ENCODE data around the gene STK11.

The STK11 gene

GRCh38 chr19:1224847-1225246, 19.3 kb downstream of the STK11 start:
- Histone ChIP-seq H3K9me3 (ENCODE audit: control insufficient read depth in 5 of 5, low read length in 5 of 5) (no peaks in the 10 kb centered on the region), H3K4me3 (ENCODE audit: low read depth in 1 of 5, low read length in 5 of 5) (no peak overlapping the region), H3K9ac (ENCODE audit: low read length in 5 of 5) (peak overlapping the region in 1 of 5 donors; percentile 43), H3K36me3 (ENCODE audit: control insufficient read depth in 5 of 5, insufficient read depth in 5 of 5, low read length in 5 of 5) (peaks cover 0 to 72% (median 60%) of the 10 kb centered on the region in 5 donors), H3K4me1 (ENCODE audit: control insufficient read depth in 5 of 5, insufficient read depth in 5 of 5, low read length in 5 of 5) (peaks cover 0 to 15% (median 7%) of the 10 kb centered on the region in 5 donors), H3K27ac (ENCODE audit: low read depth, low read length) (no peak overlapping the region), H3K27me3 (ENCODE audit: control insufficient read depth in 5 of 5, insufficient read depth in 4 of 5, low read length in 5 of 5) (no peaks in the 10 kb centered on the region)

- Histone ChIP-seq H3K4me1 (ENCODE audit: control insufficient read depth in 5 of 5, insufficient read depth in 5 of 5, low read length in 5 of 5) (peaks cover 0 to 15% (median 7%) of the 10 kb centered on the region in 5 donors), H3K36me3 (ENCODE audit: control insufficient read depth in 5 of 5, insufficient read depth in 5 of 5, low read length in 5 of 5) (peaks cover 0 to 64% (median 53%) of the 10 kb centered on the region in 5 donors), H3K9ac (ENCODE audit: low read length in 5 of 5) (no peak overlapping the region), H3K9me3 (ENCODE audit: control insufficient read depth in 5 of 5, low read length in 5 of 5) (no peaks in the 10 kb centered on the region), H3K4me3 (ENCODE audit: low read depth in 1 of 5, low read length in 5 of 5) (no peak overlapping the region), H3K27me3 (ENCODE audit: control insufficient read depth in 5 of 5, insufficient read depth in 4 of 5, low read length in 5 of 5) (no peaks in the 10 kb centered on the region), H3K27ac (ENCODE audit: low read depth, low read length) (no peak overlapping the region)
Observed at GRCh38 chr19:1225440-1226226, 20.1 kb downstream of the STK11 start.

- peaks cover 0 to 59% (median 48%) of the 10 kb centered on the region in 5 donors for H3K36me3 ChIP-seq (ENCODE audit: control insufficient read depth in 5 of 5, insufficient read depth in 5 of 5, low read length in 5 of 5)
- H3K4me1 ChIP-seq (ENCODE audit: control insufficient read depth in 5 of 5, insufficient read depth in 5 of 5, low read length in 5 of 5) = peaks cover 0 to 14% (median 6%) of the 10 kb centered on the region in 5 donors
- H3K27ac ChIP-seq (ENCODE audit: low read depth, low read length) = no peak overlapping the region
Observed at GRCh38 chr19:1226227-1226518, 20.6 kb downstream of the STK11 start.

DNA sequence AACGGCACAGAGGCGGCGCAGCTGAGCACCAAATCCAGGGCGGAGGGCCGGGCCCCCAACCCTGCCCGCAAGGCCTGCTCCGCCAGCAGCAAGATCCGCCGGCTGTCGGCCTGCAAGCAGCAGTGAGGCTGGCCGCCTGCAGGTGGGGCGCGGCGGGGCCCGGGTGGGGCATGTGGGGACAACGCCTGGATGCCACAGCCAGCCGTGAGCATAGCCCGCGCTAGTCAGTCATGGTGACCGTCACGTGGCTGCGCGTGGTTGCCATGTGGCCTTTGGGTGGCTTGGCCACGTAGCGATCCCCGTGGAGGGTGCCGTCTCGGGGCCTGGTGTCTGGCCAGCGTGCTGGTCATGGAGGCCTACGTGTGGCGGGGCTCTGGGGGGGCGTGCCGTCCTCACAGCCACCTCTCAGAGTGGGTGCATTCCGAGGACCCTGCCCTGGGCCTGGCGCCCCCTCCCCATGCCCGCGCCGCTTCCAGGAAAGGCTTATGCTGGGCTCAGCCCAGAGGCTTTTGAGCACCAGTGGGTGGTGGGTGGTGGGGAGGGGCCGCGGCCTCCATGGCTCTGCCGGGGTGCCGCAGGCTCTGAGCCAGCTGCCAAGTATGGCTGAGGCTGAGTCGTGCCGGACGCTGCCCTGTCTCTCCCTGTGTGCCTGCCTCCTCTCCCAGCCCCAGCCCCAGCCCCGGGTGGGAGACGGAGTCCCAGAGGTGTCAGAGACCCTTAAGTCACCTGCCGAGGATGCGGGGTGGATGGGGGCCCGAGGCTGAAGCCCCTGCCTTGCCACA, 21.1 kb downstream of the STK11 start:
- no peaks in the 10 kb centered on the region for H3K9me3 ChIP-seq (ENCODE audit: control insufficient read depth in 5 of 5, low read length in 5 of 5)
- no peak overlapping the region for H3K27ac ChIP-seq (ENCODE audit: low read depth, low read length)
- no peak overlapping the region for H3K4me3 ChIP-seq (ENCODE audit: low read depth in 1 of 5, low read length in 5 of 5)
- peaks cover 0 to 57% (median 45%) of the 10 kb centered on the region in 5 donors for H3K36me3 ChIP-seq (ENCODE audit: control insufficient read depth in 5 of 5, insufficient read depth in 5 of 5, low read length in 5 of 5)
- no peaks in the 10 kb centered on the region for H3K27me3 ChIP-seq (ENCODE audit: control insufficient read depth in 5 of 5, insufficient read depth in 4 of 5, low read length in 5 of 5)
- H3K4me1 ChIP-seq (ENCODE audit: control insufficient read depth in 5 of 5, insufficient read depth in 5 of 5, low read length in 5 of 5) = peaks cover 0 to 9% (median 3%) of the 10 kb centered on the region in 5 donors
- H3K9ac ChIP-seq (ENCODE audit: low read length in 5 of 5) = no peak overlapping the region

More at GRCh38 chr19:1226227-1226518, 20.6 kb downstream of the STK11 start:
- Histone ChIP-seq H3K9me3 (ENCODE audit: control insufficient read depth in 5 of 5, low read length in 5 of 5) (no peaks in the 10 kb centered on the region), H3K4me3 (ENCODE audit: low read depth in 1 of 5, low read length in 5 of 5) (no peak overlapping the region), H3K9ac (ENCODE audit: low read length in 5 of 5) (no peak overlapping the region), H3K27me3 (ENCODE audit: control insufficient read depth in 5 of 5, insufficient read depth in 4 of 5, low read length in 5 of 5) (no peaks in the 10 kb centered on the region)

DNA sequence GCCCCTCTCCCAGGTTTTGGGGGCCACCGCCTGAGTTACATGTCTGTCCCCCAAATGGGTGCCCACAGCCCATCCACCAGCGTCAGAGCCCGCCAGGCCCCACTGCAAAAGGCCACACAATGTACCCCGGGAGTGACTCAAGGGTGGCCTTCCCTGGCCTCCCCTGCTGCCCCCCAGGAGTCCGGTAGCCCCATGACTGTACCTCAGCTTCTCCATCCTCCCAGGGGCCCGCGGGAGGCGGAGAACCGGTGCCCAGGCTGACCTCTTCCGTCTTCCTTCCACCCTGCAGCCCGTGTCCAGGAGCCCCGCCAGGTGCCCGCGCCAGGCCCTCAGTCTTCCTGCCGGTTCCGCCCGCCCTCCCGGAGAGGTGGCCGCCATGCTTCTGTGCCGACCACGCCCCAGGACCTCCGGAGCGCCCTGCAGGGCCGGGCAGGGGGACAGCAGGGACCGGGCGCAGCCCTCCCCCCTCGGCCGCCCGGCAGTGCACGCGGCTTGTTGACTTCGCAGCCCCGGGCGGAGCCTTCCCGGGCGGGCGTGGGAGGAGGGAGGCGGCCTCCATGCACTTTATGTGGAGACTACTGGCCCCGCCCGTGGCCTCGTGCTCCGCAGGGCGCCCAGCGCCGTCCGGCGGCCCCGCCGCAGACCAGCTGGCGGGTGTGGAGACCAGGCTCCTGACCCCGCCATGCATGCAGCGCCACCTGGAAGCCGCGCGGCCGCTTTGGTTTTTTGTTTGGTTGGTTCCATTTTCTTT, 21.9 kb downstream of the STK11 start:
- Histone ChIP-seq H3K27me3 (ENCODE audit: control insufficient read depth in 5 of 5, insufficient read depth in 4 of 5, low read length in 5 of 5) (no peaks in the 10 kb centered on the region), H3K36me3 (ENCODE audit: control insufficient read depth in 5 of 5, insufficient read depth in 5 of 5, low read length in 5 of 5) (peaks cover 0 to 51% (median 42%) of the 10 kb centered on the region in 5 donors), H3K9me3 (ENCODE audit: control insufficient read depth in 5 of 5, low read length in 5 of 5) (no peaks in the 10 kb centered on the region), H3K4me3 (ENCODE audit: low read depth in 1 of 5, low read length in 5 of 5) (no peak overlapping the region), H3K4me1 (ENCODE audit: control insufficient read depth in 5 of 5, insufficient read depth in 5 of 5, low read length in 5 of 5) (peaks cover 0 to 9% (median 4%) of the 10 kb centered on the region in 5 donors), H3K9ac (ENCODE audit: low read length in 5 of 5) (no peak overlapping the region), H3K27ac (ENCODE audit: low read depth, low read length) (no peak overlapping the region)

GRCh38 chr19:1228161-1228957, 22.8 kb downstream of the STK11 start:
- no peak overlapping the region for H3K9ac ChIP-seq (ENCODE audit: low read length in 5 of 5)
- H3K4me1 ChIP-seq (ENCODE audit: control insufficient read depth in 5 of 5, insufficient read depth in 5 of 5, low read length in 5 of 5) = peaks cover 0 to 14% (median 13%) of the 10 kb centered on the region in 5 donors
- no peak overlapping the region for H3K4me3 ChIP-seq (ENCODE audit: low read depth in 1 of 5, low read length in 5 of 5)
- no peaks in the 10 kb centered on the region for H3K9me3 ChIP-seq (ENCODE audit: control insufficient read depth in 5 of 5, low read length in 5 of 5)
- peaks cover 0 to 42% (median 34%) of the 10 kb centered on the region in 5 donors for H3K36me3 ChIP-seq (ENCODE audit: control insufficient read depth in 5 of 5, insufficient read depth in 5 of 5, low read length in 5 of 5)
- H3K27ac ChIP-seq (ENCODE audit: low read depth, low read length) = no peak overlapping the region
- no peaks in the 10 kb centered on the region for H3K27me3 ChIP-seq (ENCODE audit: control insufficient read depth in 5 of 5, insufficient read depth in 4 of 5, low read length in 5 of 5)

- no peak overlapping the region for H3K4me3 ChIP-seq (ENCODE audit: low read depth in 1 of 5, low read length in 5 of 5)
Observed at GRCh38 chr19:1229056-1229923, 23.7 kb downstream of the STK11 start.

GRCh38 chr19:1229924-1230782, 24.6 kb downstream of the STK11 start:
- no peak overlapping the region for H3K4me3 ChIP-seq (ENCODE audit: low read depth in 1 of 5, low read length in 5 of 5)
- no peak overlapping the region for H3K27ac ChIP-seq (ENCODE audit: low read depth, low read length)
- H3K4me1 ChIP-seq (ENCODE audit: control insufficient read depth in 5 of 5, insufficient read depth in 5 of 5, low read length in 5 of 5) = peaks cover 0 to 16% (median 14%) of the 10 kb centered on the region in 5 donors
- no peaks in the 10 kb centered on the region for H3K9me3 ChIP-seq (ENCODE audit: control insufficient read depth in 5 of 5, low read length in 5 of 5)
- no peaks in the 10 kb centered on the region for H3K27me3 ChIP-seq (ENCODE audit: control insufficient read depth in 5 of 5, insufficient read depth in 4 of 5, low read length in 5 of 5)
- H3K9ac ChIP-seq (ENCODE audit: low read length in 5 of 5) = no peak overlapping the region
- H3K36me3 ChIP-seq (ENCODE audit: control insufficient read depth in 5 of 5, insufficient read depth in 5 of 5, low read length in 5 of 5) = peaks cover 0 to 25% (median 22%) of the 10 kb centered on the region in 5 donors

More at GRCh38 chr19:1229056-1229923, 23.7 kb downstream of the STK11 start:
- H3K9me3 ChIP-seq (ENCODE audit: control insufficient read depth in 5 of 5, low read length in 5 of 5) = no peaks in the 10 kb centered on the region
- no peaks in the 10 kb centered on the region for H3K27me3 ChIP-seq (ENCODE audit: control insufficient read depth in 5 of 5, insufficient read depth in 4 of 5, low read length in 5 of 5)
- H3K27ac ChIP-seq (ENCODE audit: low read depth, low read length) = no peak overlapping the region
- H3K36me3 ChIP-seq (ENCODE audit: control insufficient read depth in 5 of 5, insufficient read depth in 5 of 5, low read length in 5 of 5) = peaks cover 0 to 33% (median 28%) of the 10 kb centered on the region in 5 donors
- H3K9ac ChIP-seq (ENCODE audit: low read length in 5 of 5) = no peak overlapping the region
- peaks cover 0 to 16% (median 14%) of the 10 kb centered on the region in 5 donors for H3K4me1 ChIP-seq (ENCODE audit: control insufficient read depth in 5 of 5, insufficient read depth in 5 of 5, low read length in 5 of 5)
